Measurements from ENCODE around the gene RPL38.

The RPL38 gene

GRCh38 chr17:74241431-74241830 is 38.0 kb downstream of the RPL38 start:
- H3K4me3 ChIP-seq (ENCODE audit: low read depth, low read length) = no peak overlapping the region
- no peak for TF ChIP-seq CTCF (IDR thresholded peaks at IDR 0.05; ENCODE audit: borderline replicate concordance, insufficient read depth, low read depth, low read length)

GRCh38 chr17:74241847-74242246 is 38.4 kb downstream of the RPL38 start:
- no peak overlapping the region for H3K4me3 ChIP-seq (ENCODE audit: low read depth, low read length)
- no peak for TF ChIP-seq CTCF (IDR thresholded peaks at IDR 0.05; ENCODE audit: borderline replicate concordance, insufficient read depth, low read depth, low read length)

GRCh38 chr17:74243013-74243755 is 39.7 kb downstream of the RPL38 start:
- no peak for TF ChIP-seq CTCF (IDR thresholded peaks at IDR 0.05; ENCODE audit: borderline replicate concordance, insufficient read depth, low read depth, low read length)

GRCh38 chr17:74244128-74244527 is 40.6 kb downstream of the RPL38 start:
- TF ChIP-seq CTCF (IDR thresholded peaks at IDR 0.05; ENCODE audit: borderline replicate concordance, insufficient read depth, low read depth, low read length) = no peak

More at GRCh38 chr17:74243013-74243755, 39.7 kb downstream of the RPL38 start:
- no peak overlapping the region for H3K4me3 ChIP-seq (ENCODE audit: low read depth, low read length)

GRCh38 chr17:74244548-74244947 is 41.1 kb downstream of the RPL38 start:
- no peak overlapping the region for H3K4me3 ChIP-seq (ENCODE audit: low read depth, low read length)
- TF ChIP-seq CTCF (IDR thresholded peaks at IDR 0.05; ENCODE audit: borderline replicate concordance, insufficient read depth, low read depth, low read length) = no peak

More at GRCh38 chr17:74244128-74244527, 40.6 kb downstream of the RPL38 start:
- no peak overlapping the region for H3K4me3 ChIP-seq (ENCODE audit: low read depth, low read length)

GRCh38 chr17:74245145-74245831 is 41.8 kb downstream of the RPL38 start:
- no peak overlapping the region for H3K4me3 ChIP-seq (ENCODE audit: low read depth, low read length)
- no peak for TF ChIP-seq CTCF (IDR thresholded peaks at IDR 0.05; ENCODE audit: borderline replicate concordance, insufficient read depth, low read depth, low read length)

- no peak overlapping the region for H3K4me3 ChIP-seq (ENCODE audit: low read depth, low read length)
- TF ChIP-seq CTCF (IDR thresholded peaks at IDR 0.05; ENCODE audit: borderline replicate concordance, insufficient read depth, low read depth, low read length) = no peak
Measured at GRCh38 chr17:74245871-74246270, 42.4 kb downstream of the RPL38 start.
